Measurements from ENCODE around the gene COL1A1.

- TF ChIP-seq CTCF (IDR thresholded peaks at IDR 0.05; ENCODE audit: insufficient read depth, low read length) (no peak), POLR2AphosphoS5 (IDR thresholded peaks at IDR 0.05; ENCODE audit: low read depth) (no peak), REST (IDR thresholded peaks at IDR 0.05; ENCODE audit: insufficient replicate concordance, low read depth) (no peak), SPI1 (IDR thresholded peaks at IDR 0.05; ENCODE audit: borderline replicate concordance, low read depth) (no peak), GABPA (IDR thresholded peaks at IDR 0.05; ENCODE audit: low read depth) (no peak)
Measured at GRCh38 chr17:50222922-50223321, 21.5 kb upstream of the COL1A1 start.

All from HL-60 (cell line).